Right lobe of liver (tissue), 6 donors: ENCODE data around the gene RBBP5. TPM values are rescaled to one million over a fixed set of nuclear protein-coding genes. Genes with fewer than 3 reads are reported as not detected.
A peak's percentile ranks its signal among the peaks of the same experiment; 100 is the strongest.

ENCODE experiments used
- ATAC-seq, 4 donors: fragments of 200-7000 bp; cut with Tn5 transposase; one replicate each; pipeline ENCODE4 v1.9.1; 2020; ENCODE audit warnings: mild to moderate bottlenecking in 4 of 4, moderate library complexity in 4 of 4
- DNase-seq, 3 donors: peaks; one replicate each; pipeline ENCODE4 v3.0.0-alpha.2; 2020
- H3K27ac ChIP-seq, 3 donors: fragments of 200-600 bp; one replicate each; pipeline ENCODE4 v1.8.0; 2022
- H3K27me3 ChIP-seq, 2 donors: fragments of 200-600 bp; one replicate each; pipeline ENCODE4 v1.8.0; 2022
- H3K36me3 ChIP-seq, 4 donors: fragments of 200-600 bp; sonication (generic) in 1 of 4; one replicate each; pipeline versions ENCODE4 v1.5.1 to v1.8.0; 2017 to 2022; ENCODE audit warnings: control low read depth in 1 of 4
- H3K4me1 ChIP-seq, 4 donors: fragments of 200-600 bp; sonication (generic) in 1 of 4; one replicate each; pipeline versions ENCODE4 v1.5.1 to v1.8.0; 2017 to 2022; ENCODE audit warnings: control low read depth in 1 of 4
- H3K4me3 ChIP-seq, 3 donors: fragments of 200-600 bp; one replicate each; pipeline ENCODE4 v1.8.0; 2022
- H3K9me3 ChIP-seq, 4 donors: fragments of 200-600 bp; sonication (generic) in 1 of 4; one replicate each; pipeline versions ENCODE4 v1.5.1 to v1.8.0; 2017 to 2022; ENCODE audit warnings: control low read depth in 1 of 4
- CTCF ChIP-seq, 4 donors: fragments of 200-600 bp in 3 of 4; fragments of 450-650 bp in 1 of 4; IDR thresholded peaks; one replicate each; pipeline versions ENCODE4 v1.5.1 to v1.8.0; 2016 to 2022; ENCODE audit warnings: antibody characterized with exemption in 4 of 4, mild to moderate bottlenecking in 2 of 4
- POLR2A ChIP-seq: fragments of 450-650 bp; IDR thresholded peaks from one replicate; pipeline ENCODE4 v1.6.1; 2017; ENCODE audit warnings: antibody characterized with exemption, mild to moderate bottlenecking
- WGBS: methylation state at CpG from one replicate; pipeline ENCODE4 v1.1.6; 2018; ENCODE audit warnings: low coverage, low lambda C conversion rate; ENCODE audit not compliant: insufficient coverage; ENCODE audit errors: missing lambda C conversion rate; 5-methylcytosine and 5-hydroxymethylcytosine counted together
- intact Hi-C, 2 donors: fragments of 100-400 bp; cut with DNase I; formaldehyde crosslinking; loops; one replicate each; pipeline versions ENCODE4 v1.11.2 to v1.14.1; 2022
- long read RNA-seq: library from polyadenylated mRNA; unstranded; transcript quantifications from one replicate; pipeline ENCODE4 v2.0.0, GENCODE V29; 2019
- total RNA-seq, 6 experiments: library from RNA; depleted of rRNA in 2 of 6; stranded (reverse); fragments of >200 nt in 2 of 6; fragmentation: NEBNext Ultra II Directional in 3 of 6; extraction: Animal tissue kit (Norgen Biotek cat#: 25700) in 3 of 6; gene quantifications; one replicate each; pipeline versions ENCODE4 v1.1.0 to v1.2.4, GENCODE V29; 2016 to 2023
- donor health status: DM: no; HTN: yes; CAD: no.
- donor health status: DM: no; HTN: no; CAD: no.
- donor health status: DM: no; HTN: no; CAD: no.
- donor health status: DM: no; HTN: yes; CAD: no.
- donor health status: DM: no; HTN: yes; CAD: no.

Gene RBBP5
- total RNA-seq: 10 to 100 TPM in 3 of 6 experiments, 1 to 10 TPM in 3; 8.7 to 12.3 (median 10.0) TPM
- long read RNA-seq, full-length matches to known transcripts: 1 of 1 reads
- long read RNA-seq, partial matches to known transcripts: 0 of 1 reads
- long read RNA-seq, other reads (novel, unspliced or antisense): 0 of 1 reads

- Histone ChIP-seq H3K4me3 (peak within 1 kb of the TSS; percentile 84 to 92 (median 86)), H3K4me1 (peaks cover 0 to 24% (median 10%) of the 10 kb centered on the region in 4 donors), H3K36me3 (peaks cover 0 to 9% (median 1%) of the 10 kb centered on the region in 4 donors), H3K9me3 (no peaks in the 10 kb centered on the region), H3K27me3 (no peaks in the 10 kb centered on the region), H3K27ac (peak within 1 kb of the TSS; percentile 95 to 100 (median 96))
- intact Hi-C loops: no loop called here
- DNase-seq (peak; percentile 92 to 96 (median 96)), ATAC-seq (peak; percentile 99 to 100 (median 100))
- under 1% methylated on average over 35 of the region's 46 CpGs for WGBS
- TF ChIP-seq CTCF (IDR thresholded peaks at IDR 0.05) (peak; percentile 45 to 72 (median 70)), POLR2A (peak; percentile 64)
These were observed at the start of gene RBBP5 for GRCh38 chr1:205121660-205122488. RBBP5 (minus strand) TSS chr1:205121978; CDS start chr1:205121873, 105 bp downstream.

GRCh38 chr1:205171369-205171768 lies 49.6 kb upstream of the RBBP5 start:
- 81% methylated on average over 3 of the region's 5 CpGs for WGBS
- TF ChIP-seq POLR2A: no peak
- TF ChIP-seq CTCF (IDR thresholded peaks at IDR 0.05): no peak
- no peak for ATAC-seq
- H3K36me3 ChIP-seq: peaks cover 0 to 7% (median 2%) of the 10 kb centered on the region in 4 donors
- no peak overlapping the region for H3K27ac ChIP-seq
- no peak for DNase-seq
- no peaks in the 10 kb centered on the region for H3K4me1 ChIP-seq
- H3K4me3 ChIP-seq: no peak overlapping the region
- no peaks in the 10 kb centered on the region for H3K27me3 ChIP-seq
- H3K9me3 ChIP-seq: no peaks in the 10 kb centered on the region
- intact Hi-C loops: no loop called here

GRCh38 chr1:205170532-205171269 lies 48.9 kb upstream of the RBBP5 start:
- Histone ChIP-seq H3K36me3 (peaks cover 0 to 7% (median 2%) of the 10 kb centered on the region in 4 donors), H3K27ac (no peak overlapping the region), H3K4me1 (no peaks in the 10 kb centered on the region), H3K9me3 (no peaks in the 10 kb centered on the region), H3K27me3 (no peaks in the 10 kb centered on the region), H3K4me3 (no peak overlapping the region)
- intact Hi-C loops: no loop called here
- DNase-seq (no peak), ATAC-seq (no peak)
- WGBS: 88% methylated on average over 9 of the region's 9 CpGs
- TF ChIP-seq CTCF (IDR thresholded peaks at IDR 0.05): no peak
- no peak for TF ChIP-seq POLR2A

GRCh38 chr1:205169248-205169647 lies 47.5 kb upstream of the RBBP5 start:
- no peak for DNase-seq
- H3K4me3 ChIP-seq: no peak overlapping the region
- peaks cover 0 to 7% (median 2%) of the 10 kb centered on the region in 4 donors for H3K36me3 ChIP-seq
- no peak for TF ChIP-seq POLR2A
- no peak for TF ChIP-seq CTCF (IDR thresholded peaks at IDR 0.05)
- no peaks in the 10 kb centered on the region for H3K9me3 ChIP-seq
- ATAC-seq: no peak
- no peaks in the 10 kb centered on the region for H3K27me3 ChIP-seq
- H3K4me1 ChIP-seq: no peaks in the 10 kb centered on the region
- whole genome bisulfite sequencing: 85% methylated on average over 9 of the region's 10 CpGs
- no peak overlapping the region for H3K27ac ChIP-seq
- intact Hi-C loops: no loop called here
